GM23338 (cell line): ENCODE results near the gene CSTA. TPM values are rescaled to one million over a fixed set of nuclear protein-coding genes. Genes with fewer than 3 reads are reported as not detected.

Experiments
- ATAC-seq: fragments of 200-7000 bp; cut with Tn5 transposase; 3 replicates; pipeline ENCODE4 v1.9.1; 2020
- DNase-seq: peaks from one replicate; pipeline ENCODE4 v3.0.0-alpha.2; 2015; ENCODE audit warnings: low spot score
- H2AFZ ChIP-seq: fragments of 200-600 bp; sonication (generic); 2 replicates; pipeline ENCODE4 v1.8.0; 2016; ENCODE audit warnings: antibody characterized with exemption, mild to moderate bottlenecking, moderate library complexity
- H3F3A ChIP-seq: fragments of 200-600 bp; sonication (generic); replicated peaks from 2 replicates; pipeline ENCODE4 v1.8.0; 2017; ENCODE audit warnings: antibody characterized with exemption, mixed run types, low read depth
- H3K27ac ChIP-seq: fragments of 200-600 bp; sonication (generic); 2 replicates; pipeline ENCODE4 v1.6.1; 2016; ENCODE audit warnings: low read depth
- H3K27me3 ChIP-seq: fragments of 200-600 bp; sonication (generic); 2 replicates; pipeline ENCODE4 v1.8.0; 2016; ENCODE audit warnings: mild to moderate bottlenecking, mixed run types, moderate library complexity; ENCODE audit not compliant: insufficient read depth
- H3K36me3 ChIP-seq: fragments of 200-600 bp; sonication (generic); 2 replicates; pipeline ENCODE4 v1.8.0; 2016; ENCODE audit warnings: mild to moderate bottlenecking; ENCODE audit not compliant: insufficient read depth
- H3K4me1 ChIP-seq: fragments of 200-600 bp; sonication (generic); 2 replicates; pipeline ENCODE4 v1.8.0; 2016; ENCODE audit warnings: mild to moderate bottlenecking, moderate library complexity; ENCODE audit not compliant: insufficient read depth
- H3K4me2 ChIP-seq: fragments of 200-600 bp; sonication (generic); 2 replicates; pipeline ENCODE4 v1.7.1; 2017; ENCODE audit warnings: mixed run types
- H3K4me3 ChIP-seq: fragments of 200-600 bp; sonication (generic); 2 replicates; pipeline ENCODE4 v1.6.1; 2016; ENCODE audit warnings: mixed run types
- H3K79me2 ChIP-seq: fragments of 200-600 bp; sonication (generic); replicated peaks from 2 replicates; pipeline ENCODE4 v1.8.0; 2017; ENCODE audit warnings: mild to moderate bottlenecking; ENCODE audit not compliant: insufficient read depth
- H3K9me2 ChIP-seq: fragments of 200-600 bp; sonication (generic); 2 replicates; pipeline ENCODE4 v1.8.0; 2017; ENCODE audit not compliant: insufficient read depth
- H4K20me1 ChIP-seq: fragments of 200-600 bp; sonication (generic); replicated peaks from 2 replicates; pipeline ENCODE4 v1.8.0; 2017; ENCODE audit warnings: mild to moderate bottlenecking; ENCODE audit not compliant: insufficient read depth
- H3K27ac Mint-ChIP-seq: 2 replicates; pipeline ENCODE4 v1.8.0; 2020; ENCODE audit warnings: inconsistent platforms, mild to moderate bottlenecking, moderate library complexity, mixed read lengths
- H3K27me3 Mint-ChIP-seq: 3 replicates; pipeline ENCODE4 v1.8.0; 2022; ENCODE audit warnings: low read depth, mild to moderate bottlenecking, moderate library complexity, mixed read lengths, inconsistent platforms; ENCODE audit not compliant: insufficient read depth, poor library complexity
- H3K36me3 Mint-ChIP-seq: 3 replicates; pipeline ENCODE4 v1.8.0; 2021; ENCODE audit warnings: low read depth, mild to moderate bottlenecking, inconsistent platforms, moderate library complexity, mixed read lengths
- H3K4me1 Mint-ChIP-seq: 3 replicates; pipeline ENCODE4 v1.8.0; 2020; ENCODE audit warnings: mild to moderate bottlenecking, inconsistent platforms, mixed read lengths
- H3K4me3 Mint-ChIP-seq: 3 replicates; pipeline ENCODE4 v1.8.0; 2021; ENCODE audit warnings: moderate library complexity, mild to moderate bottlenecking, inconsistent platforms, mixed read lengths
- H3K9me3 Mint-ChIP-seq: 3 replicates; pipeline ENCODE4 v1.8.0; 2020; ENCODE audit warnings: moderate library complexity, mild to moderate bottlenecking, inconsistent platforms, mixed read lengths
- EZH2phosphoT487 ChIP-seq: fragments of 200-600 bp; sonication (generic); IDR thresholded peaks from one replicate; pipeline ENCODE4 v1.8.1; 2018; ENCODE audit warnings: antibody characterized with exemption; ENCODE audit not compliant: unreplicated experiment
- JUNB ChIP-seq: IDR thresholded peaks from one replicate; pipeline ENCODE4 v1.6.1; 2016; ENCODE audit warnings: antibody characterized with exemption; ENCODE audit not compliant: unreplicated experiment
- POLR2AphosphoS5 ChIP-seq: IDR thresholded peaks from 2 replicates; pipeline ENCODE4 v1.6.1; 2016; ENCODE audit warnings: antibody characterized with exemption, low read depth
- STAT1 ChIP-seq: IDR thresholded peaks from one replicate; pipeline ENCODE4 v1.6.1; 2016; ENCODE audit warnings: antibody characterized with exemption; ENCODE audit not compliant: unreplicated experiment
- ZNF114 ChIP-seq: fragments of 250-450 bp; sonication (Bioruptor Pico); IDR thresholded peaks from 2 replicates; pipeline ENCODE4 v1.5.0; 2020; ENCODE audit warnings: mild to moderate bottlenecking, moderate library complexity
- ZNF331 ChIP-seq: fragments of 250-450 bp; sonication (Bioruptor Pico); IDR thresholded peaks from 2 replicates; pipeline ENCODE4 v1.5.0; 2020; ENCODE audit warnings: low read depth, mild to moderate bottlenecking, moderate library complexity
- polyA plus RNA-seq: library from polyadenylated mRNA; unstranded; fragments of >200 nt; fragmentation: Nextera tagmentation; extraction: Ambion mirVana; gene quantifications from 2 replicates; pipeline ENCODE4 v1.2.1, GENCODE V29; 2016
- total RNA-seq: library from RNA; depleted of rRNA; stranded (reverse); fragments of >200 nt; shearing (Covaris generic); gene quantifications from 2 replicates; pipeline ENCODE4 v1.2.3, GENCODE V29; 2014
- TF ChIP-seq, protein P1 (sequence below): IDR thresholded peaks from 2 replicates; pipeline ENCODE4 v1.6.1; 2016; ENCODE audit warnings: antibody characterized with exemption
- TF ChIP-seq, protein P2 (sequence below): IDR thresholded peaks from one replicate; pipeline ENCODE4 v1.6.1; 2018; ENCODE audit warnings: antibody characterized with exemption; ENCODE audit not compliant: unreplicated experiment

The CSTA gene
- total and polyA plus RNA-seq, 2 experiments from 2014 or later: 1.4 TPM; not detected in 1

DNA sequence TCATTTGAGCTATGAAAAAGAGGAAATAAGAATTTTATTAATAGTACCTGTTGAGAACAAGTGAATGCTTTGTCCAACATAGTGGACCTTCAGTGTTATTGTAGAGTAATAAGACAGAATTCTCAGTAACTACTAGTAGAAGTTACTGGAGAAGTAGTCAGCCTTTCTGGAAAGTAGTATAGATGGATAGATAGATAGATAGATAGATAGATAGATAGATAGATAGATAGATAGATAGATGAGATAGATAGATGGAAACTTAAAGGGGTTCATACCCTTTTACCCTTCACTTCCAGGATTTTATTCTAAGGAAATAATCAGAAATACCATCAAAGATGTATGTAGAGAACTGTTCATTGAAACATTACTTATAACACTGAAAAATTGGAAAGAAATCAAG, 64.1 kb downstream of the CSTA start:
- H3K4me1 Mint-ChIP-seq: peaks cover 9% of the 10 kb centered on the region
- Histone ChIP-seq H3K4me3 (no peak overlapping the region), H3K4me1 (peaks cover 9% of the 10 kb centered on the region), H3K27ac (no peak overlapping the region), H4K20me1 (no peaks in the 10 kb centered on the region), H2AFZ (no peak overlapping the region), H3K9me2 (no peaks in the 10 kb centered on the region), H3K36me3 (no peaks in the 10 kb centered on the region), H3F3A (no peaks in the 10 kb centered on the region), H3K79me2 (peaks cover 21% of the 10 kb centered on the region), H3K4me2 (no peak overlapping the region), H3K27me3 (no peaks in the 10 kb centered on the region)
- no peak for ATAC-seq
- H3K36me3 Mint-ChIP-seq: no peaks in the 10 kb centered on the region
- DNase-seq: no peak
- no peak for TF ChIP-seq JUNB
- TF ChIP-seq, protein P1, sequence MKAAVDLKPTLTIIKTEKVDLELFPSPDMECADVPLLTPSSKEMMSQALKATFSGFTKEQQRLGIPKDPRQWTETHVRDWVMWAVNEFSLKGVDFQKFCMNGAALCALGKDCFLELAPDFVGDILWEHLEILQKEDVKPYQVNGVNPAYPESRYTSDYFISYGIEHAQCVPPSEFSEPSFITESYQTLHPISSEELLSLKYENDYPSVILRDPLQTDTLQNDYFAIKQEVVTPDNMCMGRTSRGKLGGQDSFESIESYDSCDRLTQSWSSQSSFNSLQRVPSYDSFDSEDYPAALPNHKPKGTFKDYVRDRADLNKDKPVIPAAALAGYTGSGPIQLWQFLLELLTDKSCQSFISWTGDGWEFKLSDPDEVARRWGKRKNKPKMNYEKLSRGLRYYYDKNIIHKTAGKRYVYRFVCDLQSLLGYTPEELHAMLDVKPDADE: no peak
- TF ChIP-seq ZNF331 (CRISPR knock-in tag): no peak
- no peak for TF ChIP-seq ZNF114 (CRISPR knock-in tag)
- TF ChIP-seq, protein P2, sequence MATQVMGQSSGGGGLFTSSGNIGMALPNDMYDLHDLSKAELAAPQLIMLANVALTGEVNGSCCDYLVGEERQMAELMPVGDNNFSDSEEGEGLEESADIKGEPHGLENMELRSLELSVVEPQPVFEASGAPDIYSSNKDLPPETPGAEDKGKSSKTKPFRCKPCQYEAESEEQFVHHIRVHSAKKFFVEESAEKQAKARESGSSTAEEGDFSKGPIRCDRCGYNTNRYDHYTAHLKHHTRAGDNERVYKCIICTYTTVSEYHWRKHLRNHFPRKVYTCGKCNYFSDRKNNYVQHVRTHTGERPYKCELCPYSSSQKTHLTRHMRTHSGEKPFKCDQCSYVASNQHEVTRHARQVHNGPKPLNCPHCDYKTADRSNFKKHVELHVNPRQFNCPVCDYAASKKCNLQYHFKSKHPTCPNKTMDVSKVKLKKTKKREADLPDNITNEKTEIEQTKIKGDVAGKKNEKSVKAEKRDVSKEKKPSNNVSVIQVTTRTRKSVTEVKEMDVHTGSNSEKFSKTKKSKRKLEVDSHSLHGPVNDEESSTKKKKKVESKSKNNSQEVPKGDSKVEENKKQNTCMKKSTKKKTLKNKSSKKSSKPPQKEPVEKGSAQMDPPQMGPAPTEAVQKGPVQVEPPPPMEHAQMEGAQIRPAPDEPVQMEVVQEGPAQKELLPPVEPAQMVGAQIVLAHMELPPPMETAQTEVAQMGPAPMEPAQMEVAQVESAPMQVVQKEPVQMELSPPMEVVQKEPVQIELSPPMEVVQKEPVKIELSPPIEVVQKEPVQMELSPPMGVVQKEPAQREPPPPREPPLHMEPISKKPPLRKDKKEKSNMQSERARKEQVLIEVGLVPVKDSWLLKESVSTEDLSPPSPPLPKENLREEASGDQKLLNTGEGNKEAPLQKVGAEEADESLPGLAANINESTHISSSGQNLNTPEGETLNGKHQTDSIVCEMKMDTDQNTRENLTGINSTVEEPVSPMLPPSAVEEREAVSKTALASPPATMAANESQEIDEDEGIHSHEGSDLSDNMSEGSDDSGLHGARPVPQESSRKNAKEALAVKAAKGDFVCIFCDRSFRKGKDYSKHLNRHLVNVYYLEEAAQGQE: no peak
- no peak for TF ChIP-seq EZH2phosphoT487
- no peaks in the 10 kb centered on the region for H3K9me3 Mint-ChIP-seq
- peaks cover 1% of the 10 kb centered on the region for H3K27me3 Mint-ChIP-seq
- H3K27ac Mint-ChIP-seq: no peak overlapping the region
- no peak overlapping the region for H3K4me3 Mint-ChIP-seq

DNA sequence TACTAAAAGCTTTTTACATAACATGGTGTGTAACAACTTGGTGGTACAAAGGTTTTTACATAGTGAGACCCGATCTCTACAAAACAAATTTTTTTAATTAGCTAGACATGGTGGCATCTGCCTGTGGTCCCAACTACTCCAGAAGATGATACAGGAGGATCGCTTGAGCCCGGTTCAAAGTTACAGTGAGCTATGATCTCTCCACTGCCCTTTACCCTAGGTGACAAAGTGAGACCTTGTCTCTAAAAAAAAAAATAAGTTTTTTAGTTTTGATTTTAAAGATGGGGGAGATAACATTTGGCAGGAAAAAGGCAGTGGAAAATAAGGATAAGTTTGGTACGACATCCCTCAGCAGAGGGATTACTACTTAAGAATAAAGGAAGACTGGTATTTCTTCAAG, 64.8 kb downstream of the CSTA start:
- H3K27ac Mint-ChIP-seq: no peak overlapping the region
- Histone ChIP-seq H4K20me1 (no peaks in the 10 kb centered on the region), H3K4me2 (no peak overlapping the region), H3K79me2 (peaks cover 21% of the 10 kb centered on the region), H3K9me2 (no peaks in the 10 kb centered on the region), H3K36me3 (no peaks in the 10 kb centered on the region), H3K27ac (no peak overlapping the region), H3K4me3 (no peak overlapping the region), H2AFZ (no peak overlapping the region), H3F3A (no peaks in the 10 kb centered on the region), H3K4me1 (peaks cover 10% of the 10 kb centered on the region), H3K27me3 (no peaks in the 10 kb centered on the region)
- peaks cover 1% of the 10 kb centered on the region for H3K27me3 Mint-ChIP-seq
- ATAC-seq: no peak
- H3K4me3 Mint-ChIP-seq: no peak overlapping the region
- no peaks in the 10 kb centered on the region for H3K9me3 Mint-ChIP-seq
- peaks cover 6% of the 10 kb centered on the region for H3K4me1 Mint-ChIP-seq
- no peak for DNase-seq
- H3K36me3 Mint-ChIP-seq: no peaks in the 10 kb centered on the region
- no peak for TF ChIP-seq STAT1
- TF ChIP-seq, protein P2: no peak
- no peak for TF ChIP-seq POLR2AphosphoS5
